PC-3 (cell line): ENCODE data around the gene DNAAF5.

Experiments
- CTCF ChIP-seq: fragments of 300-600 bp; sonication (generic); conservative IDR thresholded peaks from 2 replicates; pipeline ENCODE4 v1.5.1; 2017; ENCODE audit warnings: antibody characterized with exemption, low read depth, mild to moderate bottlenecking, low read length
- EZH2 ChIP-seq: fragments of 300-600 bp; sonication (generic); IDR thresholded peaks from one replicate; pipeline ENCODE4 v1.6.1; 2017; ENCODE audit warnings: antibody characterized with exemption, mild to moderate bottlenecking, low read length; ENCODE audit not compliant: unreplicated experiment
- EZH2phosphoT487 ChIP-seq: fragments of 300-600 bp; sonication (generic); IDR thresholded peaks from 2 replicates; pipeline ENCODE4 v1.6.1; 2018; ENCODE audit warnings: mild to moderate bottlenecking, antibody characterized with exemption, low read length, borderline replicate concordance

GRCh38 chr7:703049-703448, 23.4 kb upstream of the DNAAF5 start:
- no peak for TF ChIP-seq EZH2
- TF ChIP-seq CTCF, result no peak
- TF ChIP-seq EZH2phosphoT487, result no peak
